ENCODE data around the gene MIP. TPM values are rescaled to one million over a fixed set of nuclear protein-coding genes. Genes with fewer than 3 reads are reported as not detected.
"Not testable (repeated sequence)": the region's sequence is repeated elsewhere in the genome, so short reads cannot be mapped to it uniquely, and the experiment has no call there.

MIP gene
- polyA plus RNA-seq, 1 donor, result 0.35 TPM

GRCh38 chr12:56468216-56469006, 14.0 kb upstream of the MIP start, which contains the start of gene SPRYD4:
TSS of gene SPRYD4 (plus strand) at chr12:56468578. CDS start at chr12:56468592, 14 bp downstream.
- peak; percentile 82 for DNase-seq (ENCODE audit: low read depth)

GRCh38 chr12:56462565-56462964, 8.1 kb upstream of the MIP start:
- no peak for DNase-seq (ENCODE audit: low read depth)

- no peak for DNase-seq (ENCODE audit: low read depth)
Observed at GRCh38 chr12:56461235-56462159, 7.0 kb upstream of the MIP start.

- no peak for DNase-seq (ENCODE audit: low read depth)
Observed at GRCh38 chr12:56457817-56458216, 3.4 kb upstream of the MIP start.

- no peak for DNase-seq (ENCODE audit: low read depth)
Observed at GRCh38 chr12:56451147-56451546, 3.3 kb downstream of the MIP start.

GRCh38 chr12:56450241-56450640, 4.2 kb downstream of the MIP start:
- DNase-seq (ENCODE audit: low read depth), result no peak

GRCh38 chr12:56449622-56449984, 4.9 kb downstream of the MIP start:
- DNase-seq (ENCODE audit: low read depth), result no peak

- DNase-seq (ENCODE audit: low read depth), result peak; percentile 84
Observed at GRCh38 chr12:56448860-56449621, 5.4 kb downstream of the MIP start, which contains the start of gene TIMELESS. TSS of gene TIMELESS (minus strand) at chr12:56449426. CDS start at chr12:56434170, 15,256 bp downstream.

- DNase-seq (ENCODE audit: low read depth), result not testable (repeated sequence)
Observed at GRCh38 chr12:56443208-56443607, 11.2 kb downstream of the MIP start.

GRCh38 chr12:56437430-56438176, 16.9 kb downstream of the MIP start:
- DNase-seq (ENCODE audit: low read depth), result no peak

- DNase-seq (ENCODE audit: low read depth), result no peak
Observed at GRCh38 chr12:56434828-56435227, 19.6 kb downstream of the MIP start.

GRCh38 chr12:56431850-56432249, 22.6 kb downstream of the MIP start:
- DNase-seq (ENCODE audit: low read depth), result no peak

GRCh38 chr12:56431288-56431687, 23.2 kb downstream of the MIP start:
- no peak for DNase-seq (ENCODE audit: low read depth)

GRCh38 chr12:56425940-56426438, 28.5 kb downstream of the MIP start:
- no peak for DNase-seq (ENCODE audit: low read depth)

- no peak for DNase-seq (ENCODE audit: low read depth)
Observed at GRCh38 chr12:56425193-56425592, 29.3 kb downstream of the MIP start.

GRCh38 chr12:56420411-56420810, 34.0 kb downstream of the MIP start:
- DNase-seq (ENCODE audit: low read depth), result no peak

- DNase-seq (ENCODE audit: low read depth), result no peak
Observed at GRCh38 chr12:56417739-56418138, 36.7 kb downstream of the MIP start.

- DNase-seq (ENCODE audit: low read depth), result no peak
Observed at GRCh38 chr12:56414401-56414800, 40.1 kb downstream of the MIP start.

- DNase-seq (ENCODE audit: low read depth), result no peak
Observed at GRCh38 chr12:56413392-56413791, 41.1 kb downstream of the MIP start.

- DNase-seq (ENCODE audit: low read depth), result no peak
Observed at GRCh38 chr12:56411781-56412639, 42.4 kb downstream of the MIP start.

Measured in forelimb muscle (tissue), 1 donor.